Neuronal stem cell (in vitro differentiated cells): ENCODE results near the gene REXO2.

ENCODE experiments used
- DNase-seq: peaks from one replicate; pipeline ENCODE4 v3.0.0-alpha.2; 2013; ENCODE audit warnings: low spot score
- H2AFZ ChIP-seq: one replicate; pipeline ENCODE4 v1.6.1; 2013; ENCODE audit warnings: mild to moderate bottlenecking, low read length, inconsistent platforms
- H2AK5ac ChIP-seq: 2 replicates; pipeline ENCODE4 v1.6.1; 2013; ENCODE audit warnings: low read depth, mild to moderate bottlenecking, inconsistent platforms, low read length, moderate library complexity, mixed read lengths
- H2BK120ac ChIP-seq: 2 replicates; pipeline ENCODE4 v1.6.1; 2013; ENCODE audit warnings: low read depth, mild to moderate bottlenecking, inconsistent platforms, low read length, moderate library complexity, mixed read lengths
- H2BK12ac ChIP-seq: one replicate; pipeline ENCODE4 v1.6.1; 2013; ENCODE audit warnings: low read length, inconsistent platforms
- H2BK15ac ChIP-seq: 2 replicates; pipeline ENCODE4 v1.6.1; 2013; ENCODE audit warnings: mild to moderate bottlenecking, low read length, inconsistent platforms, mixed read lengths
- H2BK5ac ChIP-seq: one replicate; pipeline ENCODE4 v1.6.1; 2013; ENCODE audit warnings: inconsistent platforms, mild to moderate bottlenecking, low read length, moderate library complexity
- H3K14ac ChIP-seq: one replicate; pipeline ENCODE4 v1.6.1; 2013; ENCODE audit warnings: low read length, inconsistent platforms
- H3K18ac ChIP-seq: 2 replicates; pipeline ENCODE4 v1.6.1; 2013; ENCODE audit warnings: low read length, inconsistent platforms
- H3K23ac ChIP-seq: 2 replicates; pipeline ENCODE4 v1.6.1; 2013; ENCODE audit warnings: low read depth, mild to moderate bottlenecking, mixed read lengths, low read length, inconsistent platforms; ENCODE audit not compliant: poor library complexity
- H3K27ac ChIP-seq: replicated peaks from 3 replicates; pipeline ENCODE4 v1.5.1; 2013; ENCODE audit warnings: low read length, inconsistent platforms
- H3K27me3 ChIP-seq, 3 experiments: 2 replicates each; pipeline ENCODE4 v1.6.1; 2013; ENCODE audit warnings: low read length in 3 of 3, mild to moderate bottlenecking in 2 of 3, inconsistent platforms in 1 of 3, low read depth in 1 of 3, mixed read lengths in 1 of 3, moderate library complexity in 1 of 3; ENCODE audit not compliant: control insufficient read depth in 3 of 3, insufficient read depth in 3 of 3
- H3K36me3 ChIP-seq, 2 donors: replicated peaks in 1 of 2; 2 replicates each; pipeline ENCODE4 v1.6.1; 2013; ENCODE audit warnings: low read length in 2 of 2; ENCODE audit not compliant: control insufficient read depth in 2 of 2, insufficient read depth in 2 of 2
- H3K4ac ChIP-seq: 2 replicates; pipeline ENCODE4 v1.6.1; 2013; ENCODE audit warnings: inconsistent platforms, mild to moderate bottlenecking, low read length, moderate library complexity
- H3K4me1 ChIP-seq, 2 donors: 1 replicate in 1 of 2; 2 replicates in 1 of 2; pipeline ENCODE4 v1.6.1; 2013; ENCODE audit warnings: low read length in 2 of 2, low read depth in 1 of 2; ENCODE audit not compliant: control insufficient read depth in 2 of 2, insufficient read depth in 1 of 2
- H3K4me2 ChIP-seq: one replicate; pipeline ENCODE4 v1.6.1; 2013; ENCODE audit warnings: mild to moderate bottlenecking, low read length, inconsistent platforms; ENCODE audit not compliant: insufficient read depth, poor library complexity, severe bottlenecking
- H3K4me3 ChIP-seq, 2 donors: 2 replicates each; pipeline ENCODE4 v1.5.1; 2013; ENCODE audit warnings: low read length in 2 of 2, mild to moderate bottlenecking in 2 of 2, inconsistent platforms in 1 of 2, moderate library complexity in 1 of 2
- H3K79me1 ChIP-seq: one replicate; pipeline ENCODE4 v1.6.1; 2013; ENCODE audit warnings: low read depth, mild to moderate bottlenecking, inconsistent platforms, low read length, moderate library complexity
- H3K9ac ChIP-seq: one replicate; pipeline ENCODE4 v1.6.1; 2013; ENCODE audit warnings: mild to moderate bottlenecking, low read depth, low read length, inconsistent platforms; ENCODE audit not compliant: poor library complexity
- H3K9me3 ChIP-seq, 2 donors: replicated peaks in 1 of 2; 2 replicates each; pipeline versions ENCODE3 to v1.6.1; 2013; ENCODE audit warnings: low read length in 2 of 2, mild to moderate bottlenecking in 2 of 2, inconsistent platforms in 1 of 2, low read depth in 1 of 2, mixed read lengths in 1 of 2, moderate library complexity in 1 of 2; ENCODE audit not compliant: control insufficient read depth in 2 of 2, insufficient read depth in 1 of 2
- H4K8ac ChIP-seq: one replicate; pipeline ENCODE4 v1.6.1; 2013; ENCODE audit warnings: low read depth, mild to moderate bottlenecking, inconsistent platforms, low read length, moderate library complexity
- H4K91ac ChIP-seq: one replicate; pipeline ENCODE4 v1.6.1; 2013; ENCODE audit warnings: low read length, low read depth, mild to moderate bottlenecking, inconsistent platforms; ENCODE audit not compliant: poor library complexity
- WGBS, 2 donors: extraction: QIAGEN DNeasy Blood & Tissue Kit; methylation state at CpG; one replicate each; pipeline ENCODE4 v1.1.7; 2013; ENCODE audit warnings: missing lambda C conversion rate in 2 of 2, mixed read lengths in 1 of 2; ENCODE audit not compliant: insufficient read length in 2 of 2, insufficient replicate concordance in 1 of 2; ENCODE audit errors: extremely low coverage in 2 of 2; 5-methylcytosine and 5-hydroxymethylcytosine counted together

The REXO2 gene

DNA sequence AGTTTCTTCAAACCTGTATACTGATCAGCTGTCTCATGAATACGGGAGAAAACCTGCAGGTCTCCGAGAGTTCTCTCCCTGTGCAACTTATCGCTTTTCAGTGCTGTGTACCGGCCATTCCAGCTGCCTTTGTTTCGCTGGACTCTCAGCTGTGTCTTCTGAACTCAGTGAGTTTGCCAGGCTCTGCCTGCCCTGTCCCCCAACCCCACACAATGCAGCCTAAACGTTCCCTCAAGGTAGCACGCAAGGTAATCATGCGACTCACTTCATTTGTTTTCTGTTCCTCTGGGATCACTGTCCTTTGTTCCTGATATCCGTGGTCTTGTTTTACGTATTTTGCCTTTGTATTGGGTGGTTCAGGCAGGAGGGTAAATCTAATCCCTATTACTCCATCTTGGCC, 25.3 kb upstream of the REXO2 start:
- Histone ChIP-seq H2BK120ac (no peak overlapping the region), H3K14ac (no peak overlapping the region), H3K23ac (no peak overlapping the region), H2BK5ac (no peak overlapping the region), H3K4me3 (no peak overlapping the region), H3K27me3 (no peaks in the 10 kb centered on the region), H2AK5ac (no peak overlapping the region), H3K4ac (no peak overlapping the region), H4K8ac (no peak overlapping the region), H2BK15ac (no peak overlapping the region), H3K4me1 (peaks cover 0 to 5% of the 10 kb centered on the region in 2 donors), H3K27ac (no peak overlapping the region), H3K9me3 (peaks cover 0 to 2% of the 10 kb centered on the region in 2 donors), H3K79me1 (no peaks in the 10 kb centered on the region), H2AFZ (no peak overlapping the region), H3K9ac (no peak overlapping the region), H3K18ac (no peak overlapping the region), H2BK12ac (no peak overlapping the region), H4K91ac (no peak overlapping the region), H3K4me2 (no peak overlapping the region), H3K36me3 (peaks cover 0 to 40% of the 10 kb centered on the region in 2 donors)
- no peak for DNase-seq
- WGBS, 2 donors, result no CpG with 5 or more reads among the region's 10 CpGs

DNA sequence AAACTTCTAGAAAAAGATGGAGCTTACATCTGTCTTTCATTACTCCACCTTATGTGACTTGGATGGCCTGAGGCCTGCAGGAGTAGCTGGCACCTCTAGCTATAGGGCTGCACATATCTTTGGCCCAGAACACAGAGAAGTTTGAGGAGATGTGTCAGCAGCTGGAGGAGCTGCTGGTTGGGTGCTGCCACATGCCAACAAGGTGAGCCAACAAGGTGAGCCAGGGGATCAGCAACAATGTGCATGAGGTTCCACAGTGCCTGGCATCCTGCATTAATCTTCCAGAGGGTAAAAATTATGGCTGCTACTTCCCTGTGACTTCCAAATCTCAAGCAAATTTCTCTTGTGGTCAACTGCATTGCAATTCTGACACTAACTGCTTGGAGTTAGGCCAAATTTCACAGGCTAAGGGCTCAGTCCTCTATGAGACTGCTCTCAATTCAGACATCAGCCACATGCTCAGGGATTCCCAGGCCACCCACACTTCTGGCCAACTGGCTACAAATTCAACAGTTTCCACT, 22.8 kb upstream of the REXO2 start:
- Histone ChIP-seq H2BK120ac (no peak overlapping the region), H4K91ac (no peak overlapping the region), H3K18ac (no peak overlapping the region), H3K4me2 (no peak overlapping the region), H3K23ac (no peak overlapping the region), H2BK5ac (no peak overlapping the region), H3K27me3 (no peaks in the 10 kb centered on the region), H3K9ac (no peak overlapping the region), H3K79me1 (no peaks in the 10 kb centered on the region), H2AK5ac (no peak overlapping the region), H2BK12ac (no peak overlapping the region), H3K27ac (no peak overlapping the region), H2BK15ac (no peak overlapping the region), H3K9me3 (peaks cover 0 to 2% of the 10 kb centered on the region in 2 donors), H3K4ac (no peak overlapping the region), H4K8ac (no peak overlapping the region), H3K4me3 (no peak overlapping the region), H3K36me3 (peaks cover 0 to 17% of the 10 kb centered on the region in 2 donors), H3K14ac (no peak overlapping the region), H2AFZ (no peak overlapping the region), H3K4me1 (peaks cover 0 to 5% of the 10 kb centered on the region in 2 donors)
- DNase-seq, result no peak

DNA sequence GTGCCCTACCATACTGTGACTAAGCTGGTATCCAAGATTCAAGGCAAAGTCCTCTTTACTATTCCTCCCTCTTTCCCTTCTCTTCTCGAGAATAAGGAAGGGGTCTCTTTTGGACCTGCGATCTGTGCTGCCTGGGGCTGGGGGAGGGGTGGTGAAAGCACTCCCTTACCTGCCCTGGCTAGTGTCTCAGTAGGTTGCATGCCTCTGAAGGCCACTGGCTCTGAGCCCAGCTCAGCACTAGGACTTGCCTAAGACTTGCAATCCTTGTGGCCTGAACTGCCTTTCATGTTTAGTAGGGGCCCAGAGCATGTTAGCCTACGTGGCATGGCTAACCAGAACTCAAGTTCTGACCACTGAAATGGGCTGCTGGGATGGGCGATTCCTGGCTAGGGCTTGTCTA, 13.0 kb upstream of the REXO2 start:
- no peak overlapping the region for H3K4ac ChIP-seq
- peak overlapping the region; percentile 56 for H4K91ac ChIP-seq
- no peak overlapping the region for H3K9ac ChIP-seq
- no peak overlapping the region for H3K14ac ChIP-seq
- no peaks in the 10 kb centered on the region for H3K79me1 ChIP-seq
- no peak overlapping the region for H3K4me3 ChIP-seq
- H2AK5ac ChIP-seq, result no peak overlapping the region
- H2BK12ac ChIP-seq, result no peak overlapping the region
- H2BK15ac ChIP-seq, result no peak overlapping the region
- no peaks in the 10 kb centered on the region for H3K4me1 ChIP-seq
- WGBS, 2 donors, result no CpG with 5 or more reads among the region's 4 CpGs
- no peak for DNase-seq
- no peaks in the 10 kb centered on the region for H3K27me3 ChIP-seq
- H2AFZ ChIP-seq, result no peak overlapping the region
- no peak overlapping the region for H3K27ac ChIP-seq
- H4K8ac ChIP-seq, result no peak overlapping the region
- H2BK5ac ChIP-seq, result no peak overlapping the region
- H3K4me2 ChIP-seq, result no peak overlapping the region
- no peak overlapping the region for H2BK120ac ChIP-seq
- peaks cover 0 to 1% of the 10 kb centered on the region in 2 donors for H3K9me3 ChIP-seq
- no peak overlapping the region for H3K23ac ChIP-seq
- no peak overlapping the region for H3K18ac ChIP-seq
- H3K36me3 ChIP-seq, result no peaks in the 10 kb centered on the region

DNA sequence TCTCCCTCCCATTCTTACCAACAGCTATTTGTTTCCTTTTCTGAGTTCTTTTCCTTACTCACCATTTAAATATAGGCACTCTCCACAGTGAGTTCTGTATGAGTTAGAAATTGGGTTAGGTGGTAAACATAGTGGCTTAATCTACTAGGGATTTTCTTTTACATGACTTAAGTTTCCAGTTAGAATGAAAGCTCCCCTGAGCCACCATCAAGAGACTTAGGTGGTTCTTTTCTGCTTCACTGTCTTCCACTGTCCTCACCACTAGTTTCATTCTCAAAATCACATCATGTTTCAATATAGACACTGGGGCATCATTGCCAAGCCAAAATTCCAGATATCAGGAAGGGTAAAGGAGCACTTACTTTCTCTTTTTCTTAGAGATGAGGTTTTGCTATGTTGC, 9.0 kb upstream of the REXO2 start:
- Histone ChIP-seq H3K18ac (no peak overlapping the region), H3K4me1 (no peaks in the 10 kb centered on the region), H3K36me3 (no peaks in the 10 kb centered on the region), H3K79me1 (no peaks in the 10 kb centered on the region), H3K4me3 (no peak overlapping the region), H4K8ac (no peak overlapping the region), H3K4me2 (no peak overlapping the region), H2AFZ (no peak overlapping the region), H3K14ac (no peak overlapping the region), H3K4ac (no peak overlapping the region), H3K27me3 (no peaks in the 10 kb centered on the region), H2BK12ac (no peak overlapping the region), H3K23ac (no peak overlapping the region), H3K9ac (no peak overlapping the region), H2BK15ac (no peak overlapping the region), H2BK120ac (no peak overlapping the region), H3K27ac (no peak overlapping the region), H3K9me3 (no peaks in the 10 kb centered on the region), H2AK5ac (no peak overlapping the region), H2BK5ac (no peak overlapping the region), H4K91ac (no peak overlapping the region)
- no peak for DNase-seq
